ENCODE data around the gene ABHD12.
"Not testable (repeated sequence)": the region's sequence is repeated elsewhere in the genome, so short reads cannot be mapped to it uniquely, and the experiment has no call there.

Gene ABHD12

DNA sequence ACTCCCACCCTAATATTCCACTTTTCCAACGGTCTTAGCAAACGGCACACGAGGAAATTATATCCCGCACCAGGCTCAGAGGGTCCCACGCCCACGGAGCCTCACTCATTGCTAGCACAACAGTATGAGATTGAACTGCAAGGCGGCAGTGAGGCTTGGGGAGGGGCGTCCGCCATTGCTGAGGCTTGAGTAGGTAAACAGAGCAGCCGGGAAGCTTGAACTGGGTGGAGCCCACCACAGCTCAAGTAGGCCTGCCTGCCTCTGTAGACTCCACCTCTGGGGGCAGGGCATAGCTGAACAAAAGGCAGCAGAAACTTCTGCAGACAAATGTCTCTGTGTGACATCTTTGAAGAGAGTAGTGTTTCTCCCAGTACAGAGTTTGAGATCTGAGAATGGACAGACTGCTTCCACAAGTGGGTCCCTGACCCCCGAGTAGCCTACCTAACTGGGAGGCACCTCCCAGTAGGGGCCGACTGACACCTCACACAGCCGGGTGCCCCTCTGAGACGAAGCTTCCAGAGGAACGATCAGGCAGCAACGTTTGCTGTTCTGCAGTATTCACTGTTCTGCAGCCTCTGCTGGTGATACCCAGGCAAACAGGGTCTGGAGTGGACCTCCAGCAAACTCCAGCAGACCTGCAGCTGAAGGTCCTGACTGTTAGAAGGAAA is 129.7 kb downstream of the ABHD12 start:
- Mint-ChIP-seq H3K4me3 (peak overlapping the region; percentile 23), H3K36me3 (peaks cover 18% of the 10 kb centered on the region), H3K4me1 (peaks cover 46% of the 10 kb centered on the region)
- H3K9me3 Mint-ChIP-seq, H3K27ac Mint-ChIP-seq, H3K27me3 Mint-ChIP-seq: not testable (repeated sequence)

DNA sequence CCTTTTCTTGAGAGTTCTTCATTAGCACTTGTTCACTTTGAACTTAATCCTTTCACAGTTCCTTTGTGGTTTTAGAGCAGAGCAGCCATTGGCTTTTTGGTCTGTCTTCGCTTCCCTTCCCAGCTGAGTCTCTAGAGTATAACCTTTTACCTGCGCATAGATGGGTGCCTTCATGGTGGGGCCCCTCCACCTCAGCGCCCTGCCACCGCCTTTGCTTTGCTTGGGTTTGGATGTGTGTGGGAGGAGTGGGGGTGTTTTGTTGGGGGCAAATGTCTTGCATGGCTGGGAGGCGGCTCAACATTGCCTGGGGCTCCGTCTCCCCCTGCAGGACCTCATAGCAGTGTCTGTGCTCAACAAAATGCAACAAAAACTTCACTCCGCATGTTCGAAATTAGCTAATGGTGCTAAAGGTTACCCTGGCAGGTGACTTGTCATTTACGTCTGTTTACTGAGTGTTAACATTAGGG is 130.8 kb downstream of the ABHD12 start:
- Mint-ChIP-seq H3K9me3 (peaks cover 4% of the 10 kb centered on the region), H3K36me3 (peaks cover 18% of the 10 kb centered on the region), H3K27ac (peak overlapping the region; percentile 73), H3K27me3 (no peaks in the 10 kb centered on the region), H3K4me1 (peaks cover 47% of the 10 kb centered on the region), H3K4me3 (peak overlapping the region; percentile 31)

DNA sequence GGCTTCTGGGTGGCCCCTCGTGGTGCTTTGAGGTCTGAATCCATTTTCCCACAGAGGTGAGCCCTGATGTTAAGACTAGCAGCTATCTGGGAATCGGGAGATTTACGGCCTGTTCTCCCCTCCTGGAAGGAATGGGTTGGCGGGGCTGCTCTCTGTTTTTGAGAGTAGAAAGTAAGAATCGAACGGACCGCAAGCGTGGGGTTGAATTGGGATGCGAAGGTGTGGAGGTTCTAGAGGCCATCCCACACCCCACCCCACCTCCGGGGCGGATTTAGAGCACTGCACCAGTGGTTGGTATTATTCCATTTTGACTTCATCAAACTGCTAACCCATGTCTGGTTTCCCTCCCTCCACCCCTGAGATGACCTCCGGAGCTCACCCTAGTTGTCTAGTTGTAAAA is 131.3 kb downstream of the ABHD12 start:
- peak overlapping the region; percentile 12 for H3K4me3 Mint-ChIP-seq
- peaks cover 4% of the 10 kb centered on the region for H3K9me3 Mint-ChIP-seq
- H3K36me3 Mint-ChIP-seq, result peaks cover 18% of the 10 kb centered on the region
- H3K4me1 Mint-ChIP-seq, result peaks cover 47% of the 10 kb centered on the region
- no peaks in the 10 kb centered on the region for H3K27me3 Mint-ChIP-seq
- peak overlapping the region; percentile 73 for H3K27ac Mint-ChIP-seq

DNA sequence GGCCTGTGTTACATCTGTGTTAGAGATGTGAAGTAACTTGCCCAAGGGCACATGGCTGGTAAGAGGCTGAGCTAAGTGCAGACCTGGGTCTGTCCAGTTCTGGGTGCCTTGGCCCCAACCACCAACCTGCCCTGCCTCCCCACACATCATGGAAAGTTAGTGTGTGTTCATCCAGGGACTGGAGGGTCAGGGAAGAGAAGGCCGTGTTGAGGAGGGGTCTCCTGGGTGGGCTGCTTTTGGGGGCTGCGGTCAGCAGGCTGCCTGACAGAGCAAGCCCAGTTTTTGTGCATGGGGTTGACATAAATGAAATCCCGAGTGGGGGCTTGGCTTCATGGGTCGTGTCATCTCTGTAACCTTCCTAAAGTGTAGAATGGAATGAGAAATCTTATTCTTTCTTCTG is 131.8 kb downstream of the ABHD12 start:
- Mint-ChIP-seq H3K27me3 (no peaks in the 10 kb centered on the region), H3K4me1 (peaks cover 47% of the 10 kb centered on the region), H3K9me3 (peaks cover 4% of the 10 kb centered on the region), H3K4me3 (no peak overlapping the region), H3K36me3 (peaks cover 18% of the 10 kb centered on the region), H3K27ac (no peak overlapping the region)

DNA sequence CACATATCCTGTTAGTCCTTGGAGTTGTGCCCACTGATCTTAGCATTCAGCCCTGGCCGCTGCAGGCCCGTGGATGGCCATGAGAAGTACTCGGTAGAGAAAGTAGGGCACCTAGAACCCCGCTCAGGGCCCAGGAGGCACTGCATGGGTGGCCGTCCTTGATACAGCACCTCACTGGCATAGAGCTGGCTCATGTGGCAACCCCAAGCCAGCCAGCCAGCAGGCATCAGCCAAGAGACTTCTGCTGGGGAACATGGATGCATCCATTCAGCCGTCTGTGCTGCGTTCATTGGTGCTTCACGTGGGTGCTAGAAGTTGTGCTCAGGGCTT is 132.2 kb downstream of the ABHD12 start:
- peaks cover 20% of the 10 kb centered on the region for H3K36me3 Mint-ChIP-seq
- H3K4me3 Mint-ChIP-seq, result no peak overlapping the region
- no peaks in the 10 kb centered on the region for H3K27me3 Mint-ChIP-seq
- H3K4me1 Mint-ChIP-seq, result peaks cover 47% of the 10 kb centered on the region
- H3K27ac Mint-ChIP-seq, result no peak overlapping the region
- peaks cover 4% of the 10 kb centered on the region for H3K9me3 Mint-ChIP-seq

DNA sequence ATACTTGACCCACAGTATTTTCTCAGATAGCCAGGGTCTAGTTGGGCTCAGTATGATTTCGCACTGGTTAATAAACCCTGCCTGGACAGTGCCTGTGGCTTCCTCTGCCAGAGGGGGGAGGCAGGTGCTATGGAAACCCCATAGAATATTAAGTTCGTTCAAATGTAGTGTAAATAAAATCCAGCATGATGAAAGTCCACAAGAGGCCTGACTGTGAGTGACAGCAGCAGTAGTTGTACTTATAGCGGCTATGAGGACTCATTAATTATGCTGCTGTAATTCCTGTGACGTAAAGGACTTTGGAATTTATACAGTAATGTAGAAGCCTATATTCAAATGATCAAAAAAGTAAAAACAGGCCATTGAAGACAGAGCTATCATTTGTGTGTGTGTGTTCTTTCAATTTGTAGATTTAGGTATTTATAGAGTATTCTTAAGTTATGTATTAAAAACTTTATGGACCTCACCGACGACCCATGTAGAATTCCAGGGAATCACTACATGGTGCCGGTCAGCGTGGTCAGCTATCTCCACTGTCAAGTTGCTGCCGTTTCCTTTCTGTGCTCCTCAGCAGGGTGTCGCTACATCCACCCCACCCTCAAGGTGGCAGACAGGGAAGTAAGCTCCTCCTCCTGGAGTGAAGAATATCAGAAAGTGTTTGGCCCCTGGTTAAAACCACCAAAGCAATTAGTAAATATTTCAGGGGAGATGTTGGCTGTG is 132.7 kb downstream of the ABHD12 start:
- Mint-ChIP-seq H3K4me3 (no peak overlapping the region), H3K27ac (no peak overlapping the region), H3K36me3 (peaks cover 17% of the 10 kb centered on the region), H3K9me3 (peaks cover under 1% of the 10 kb centered on the region), H3K27me3 (no peaks in the 10 kb centered on the region), H3K4me1 (peaks cover 49% of the 10 kb centered on the region)

DNA sequence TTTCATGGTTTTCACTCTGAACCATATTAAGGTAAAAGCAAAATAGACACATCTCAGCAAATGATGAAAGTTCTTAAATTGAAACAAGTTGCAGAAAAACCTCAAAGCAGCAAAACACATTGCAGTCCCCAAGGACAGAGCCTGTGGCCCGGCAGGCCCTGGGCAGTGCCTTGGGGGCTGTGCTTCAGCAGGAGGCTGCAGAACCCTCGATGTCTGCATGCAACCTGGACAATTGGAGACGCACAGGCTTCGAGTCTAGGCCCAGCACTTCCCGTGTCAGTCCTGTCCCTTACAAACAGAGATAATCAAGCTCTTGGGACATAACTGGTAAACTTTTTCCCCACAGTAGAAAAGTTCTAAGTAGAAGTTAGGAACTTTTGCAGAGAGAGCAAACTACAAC is 133.5 kb downstream of the ABHD12 start:
- Mint-ChIP-seq H3K4me1 (peaks cover 56% of the 10 kb centered on the region), H3K4me3 (no peak overlapping the region), H3K27ac (peak overlapping the region; percentile 23), H3K27me3 (no peaks in the 10 kb centered on the region), H3K9me3 (no peaks in the 10 kb centered on the region), H3K36me3 (peaks cover 13% of the 10 kb centered on the region)

DNA sequence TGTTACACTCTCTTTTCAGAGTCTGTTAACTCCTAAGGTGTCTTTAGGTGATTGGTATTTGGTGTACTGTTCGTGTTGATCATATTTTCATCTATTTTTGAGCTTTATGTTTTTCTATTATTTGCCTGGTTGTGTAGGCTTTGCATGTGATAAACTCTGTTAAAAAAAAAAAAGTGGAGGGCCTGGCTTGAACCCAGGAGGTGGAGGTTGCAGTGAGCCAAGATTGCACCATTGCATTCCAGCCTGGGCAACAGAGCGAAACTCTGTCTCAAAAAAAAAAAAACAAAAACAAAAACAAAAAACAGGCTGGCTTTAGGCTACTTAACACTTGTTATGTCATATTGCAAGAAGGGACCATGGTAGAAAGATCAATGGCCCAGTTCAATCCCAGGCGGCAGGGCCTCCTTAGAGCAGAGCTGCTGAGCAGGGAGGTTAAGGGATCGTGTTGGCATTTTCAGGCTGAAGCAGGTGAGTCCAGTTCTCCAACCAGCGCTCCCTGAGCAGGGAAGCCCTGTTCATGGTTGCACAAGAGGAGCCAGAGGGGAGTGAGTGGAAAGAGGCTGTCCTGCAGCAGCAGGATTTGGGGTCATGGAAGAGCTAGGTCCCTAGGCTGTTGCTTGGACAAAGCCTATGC is 134.3 kb downstream of the ABHD12 start:
- Mint-ChIP-seq H3K4me1 (peaks cover 58% of the 10 kb centered on the region), H3K27me3 (no peaks in the 10 kb centered on the region), H3K4me3 (no peak overlapping the region), H3K9me3 (no peaks in the 10 kb centered on the region), H3K36me3 (peaks cover 8% of the 10 kb centered on the region), H3K27ac (no peak overlapping the region)

DNA sequence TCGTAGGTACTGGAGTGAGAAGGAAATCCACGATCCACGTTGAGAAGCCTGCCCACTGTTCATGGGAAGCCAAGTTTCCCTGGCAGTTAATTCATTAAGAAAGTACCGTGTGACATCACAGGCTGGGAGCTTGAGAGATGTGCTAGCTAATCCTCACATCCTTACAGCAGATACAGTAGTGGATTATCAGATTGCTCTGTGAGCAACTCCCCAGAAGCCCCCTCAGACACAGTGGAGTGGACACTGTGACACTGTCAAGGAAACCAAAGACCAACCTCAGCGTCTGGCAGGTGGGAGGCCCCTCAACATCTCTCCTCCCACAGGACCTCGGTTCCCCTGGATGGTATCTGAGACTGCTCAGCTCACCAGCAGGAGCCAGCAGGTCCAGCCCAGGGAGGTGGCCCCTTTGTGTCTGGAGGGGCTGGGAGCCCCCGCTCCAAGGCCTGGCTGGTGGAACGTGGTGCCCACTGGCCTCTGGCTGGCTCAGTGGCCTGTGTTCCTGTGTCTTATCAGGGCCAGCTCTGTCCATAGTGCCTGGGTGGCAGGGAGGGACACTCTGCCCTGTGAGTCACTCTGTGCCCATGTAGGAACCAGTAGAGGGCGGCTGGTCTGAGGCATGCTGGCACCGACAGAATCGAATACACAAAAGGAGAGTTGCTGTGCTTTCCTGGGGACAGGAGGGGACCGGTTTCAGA is 135.5 kb downstream of the ABHD12 start:
- Mint-ChIP-seq H3K36me3 (peaks cover 3% of the 10 kb centered on the region), H3K27ac (no peak overlapping the region), H3K4me3 (no peak overlapping the region), H3K4me1 (peaks cover 62% of the 10 kb centered on the region), H3K9me3 (no peaks in the 10 kb centered on the region), H3K27me3 (no peaks in the 10 kb centered on the region)

DNA sequence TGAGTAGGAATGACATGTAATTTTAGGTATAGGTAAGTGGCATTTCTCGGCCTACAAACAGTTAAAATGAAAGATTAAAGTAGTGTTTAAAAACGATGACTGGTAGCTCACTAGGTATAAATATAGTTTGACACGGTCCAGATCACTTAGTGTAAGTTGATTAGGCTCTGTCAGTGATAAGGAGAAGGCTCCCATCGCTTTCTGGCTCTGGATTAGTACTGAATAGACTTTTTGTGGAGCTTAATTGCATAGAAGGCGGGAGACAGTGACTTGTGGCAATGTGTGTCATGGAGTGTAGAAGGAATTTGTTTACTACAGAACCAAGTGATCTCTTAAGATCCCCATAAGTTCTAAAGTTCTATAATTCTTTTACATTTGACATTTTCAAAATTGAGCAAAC is 136.1 kb downstream of the ABHD12 start:
- Mint-ChIP-seq H3K9me3 (no peaks in the 10 kb centered on the region), H3K27ac (peak overlapping the region; percentile 55), H3K27me3 (no peaks in the 10 kb centered on the region), H3K4me1 (peaks cover 60% of the 10 kb centered on the region), H3K36me3 (peaks cover 2% of the 10 kb centered on the region), H3K4me3 (no peak overlapping the region)

DNA sequence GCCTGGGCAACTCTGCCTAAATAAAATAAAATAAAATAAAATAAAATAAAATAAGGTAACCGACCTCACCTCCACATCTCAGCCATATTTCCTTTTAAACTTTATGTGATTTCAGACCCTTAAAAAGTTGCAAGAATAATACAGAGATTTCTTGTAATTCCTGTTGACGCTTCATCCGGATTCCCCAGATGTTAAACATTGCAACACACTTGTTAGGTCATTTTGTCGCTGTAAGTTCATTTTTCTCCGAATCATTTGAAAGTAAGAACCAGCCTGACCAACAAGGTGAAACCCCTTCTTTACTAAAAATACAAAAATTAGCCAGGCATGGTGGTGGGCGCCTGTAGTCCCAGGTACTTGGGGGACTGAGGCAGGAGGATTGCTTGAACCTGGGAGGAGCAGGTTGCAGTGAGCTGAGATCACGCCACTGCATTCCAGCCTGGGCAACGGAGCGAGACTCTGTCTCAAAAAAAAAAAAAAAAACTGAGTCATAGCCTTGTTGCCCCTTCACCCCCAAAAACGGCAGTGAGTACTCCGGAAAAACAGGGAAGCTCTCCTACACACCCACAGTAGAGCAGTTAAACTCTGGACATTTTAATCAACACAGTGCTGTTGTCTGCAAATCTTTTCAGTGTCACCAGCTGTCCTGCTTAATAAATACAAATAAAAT is 136.9 kb downstream of the ABHD12 start:
- Mint-ChIP-seq H3K4me1 (peaks cover 60% of the 10 kb centered on the region), H3K27me3 (no peaks in the 10 kb centered on the region)

DNA sequence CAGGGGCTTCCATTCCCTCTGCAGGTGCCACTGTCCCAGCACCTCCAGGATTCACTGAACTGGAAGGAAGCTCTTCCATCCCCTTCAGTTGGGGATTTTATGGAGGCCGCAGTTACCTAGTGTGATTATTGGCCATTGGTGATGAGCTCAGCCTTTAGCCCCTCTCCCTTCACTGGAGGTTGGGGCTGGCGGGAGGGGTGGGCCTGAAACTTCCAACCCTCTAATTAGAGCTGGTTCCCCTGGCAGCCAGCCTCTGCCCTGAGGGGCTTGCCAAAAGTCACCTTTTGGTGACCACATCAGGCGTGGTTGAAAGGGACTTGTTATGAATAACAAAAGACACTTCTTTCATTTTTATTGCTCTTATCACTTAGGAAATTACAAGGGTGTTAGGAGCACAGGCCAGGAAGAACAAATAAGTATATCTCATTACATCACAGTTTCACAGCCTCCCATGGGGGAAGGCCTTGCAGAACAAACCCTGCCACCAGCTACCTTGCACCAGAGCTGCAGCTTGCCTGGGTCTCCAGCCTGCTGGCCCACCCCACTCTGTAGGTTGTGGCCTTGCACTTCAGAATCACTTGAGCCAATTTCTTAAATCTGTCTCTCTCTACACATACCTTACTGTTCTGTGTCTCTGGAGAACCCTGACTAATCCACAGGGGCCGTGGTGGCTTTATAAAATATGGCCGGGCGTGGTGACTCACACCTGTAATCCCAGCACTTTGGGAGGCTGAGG is 137.8 kb downstream of the ABHD12 start:
- Mint-ChIP-seq H3K9me3 (no peaks in the 10 kb centered on the region), H3K27ac (no peak overlapping the region), H3K27me3 (no peaks in the 10 kb centered on the region), H3K36me3 (peaks cover 3% of the 10 kb centered on the region), H3K4me1 (peaks cover 55% of the 10 kb centered on the region), H3K4me3 (no peak overlapping the region)

More for the DNA sequence above, 136.9 kb downstream of the ABHD12 start:
- H3K9me3 Mint-ChIP-seq, result no peaks in the 10 kb centered on the region
- no peak overlapping the region for H3K4me3 Mint-ChIP-seq
- no peak overlapping the region for H3K27ac Mint-ChIP-seq
- H3K36me3 Mint-ChIP-seq, result peaks cover 3% of the 10 kb centered on the region

DNA sequence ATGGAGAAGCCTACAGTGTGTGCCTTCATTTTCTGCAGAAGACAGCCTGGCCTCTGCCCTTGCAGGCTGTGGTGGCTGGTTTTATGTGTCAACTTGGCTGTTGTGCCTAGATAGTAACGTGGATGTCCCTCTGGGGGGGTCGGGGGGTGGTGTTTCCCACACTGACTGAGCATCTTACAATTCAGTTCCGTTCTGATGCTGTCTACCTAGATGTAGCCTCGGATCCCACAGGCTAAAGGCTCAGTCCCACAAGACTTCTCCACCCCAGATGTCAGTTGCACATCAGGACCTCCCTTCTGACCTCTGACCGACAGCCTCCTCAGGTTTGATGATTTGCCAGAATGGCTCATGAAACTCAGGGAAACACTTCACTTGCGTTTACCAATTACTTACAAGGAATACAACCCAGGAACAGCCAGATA is 138.4 kb downstream of the ABHD12 start:
- Mint-ChIP-seq H3K27me3 (no peaks in the 10 kb centered on the region), H3K4me1 (peaks cover 51% of the 10 kb centered on the region), H3K36me3 (peaks cover 3% of the 10 kb centered on the region), H3K27ac (no peak overlapping the region), H3K9me3 (no peaks in the 10 kb centered on the region), H3K4me3 (no peak overlapping the region)

DNA sequence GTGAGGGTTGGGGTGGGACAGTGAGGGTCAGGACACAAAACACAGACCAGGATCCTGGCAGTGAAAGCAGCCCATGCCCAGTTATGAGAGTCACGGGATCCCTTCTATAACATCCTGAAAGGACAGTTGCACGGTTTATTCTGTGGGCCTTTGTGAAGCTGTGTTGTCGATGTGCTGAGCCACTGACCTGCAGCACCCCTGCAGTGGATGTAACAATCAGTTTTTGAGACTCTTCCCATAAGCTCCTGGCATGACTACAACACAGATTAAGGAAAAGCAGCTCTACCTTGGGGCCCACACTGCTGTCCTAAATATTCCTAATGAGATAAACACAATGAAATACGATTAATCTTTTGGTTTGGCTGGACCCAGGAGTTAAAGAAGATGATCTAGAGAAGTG is 139.1 kb downstream of the ABHD12 start:
- H3K27ac Mint-ChIP-seq, result no peak overlapping the region
- peaks cover 3% of the 10 kb centered on the region for H3K36me3 Mint-ChIP-seq
- no peaks in the 10 kb centered on the region for H3K9me3 Mint-ChIP-seq
- peaks cover 54% of the 10 kb centered on the region for H3K4me1 Mint-ChIP-seq
- H3K27me3 Mint-ChIP-seq, result no peaks in the 10 kb centered on the region
- no peak overlapping the region for H3K4me3 Mint-ChIP-seq

DNA sequence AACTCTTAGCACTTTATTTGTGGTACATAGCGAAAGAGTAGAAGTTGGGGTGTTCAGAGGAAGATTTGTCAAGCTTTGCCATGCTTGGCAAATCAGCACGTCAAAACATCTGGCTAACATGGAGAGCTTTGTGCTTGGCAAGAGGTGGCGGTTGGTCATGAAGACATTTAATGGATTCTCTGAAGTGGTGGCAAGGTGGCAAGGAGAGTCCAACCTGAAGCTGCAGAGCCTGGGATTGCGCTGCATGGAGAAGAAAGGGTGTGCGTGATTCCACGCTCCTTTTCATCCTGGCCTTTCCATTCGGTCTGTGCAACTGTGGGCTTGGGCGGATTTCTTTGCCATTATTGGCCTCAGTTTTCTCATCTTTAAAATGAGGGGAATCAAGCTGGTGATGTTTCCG is 139.6 kb downstream of the ABHD12 start:
- peaks cover 3% of the 10 kb centered on the region for H3K36me3 Mint-ChIP-seq
- H3K4me1 Mint-ChIP-seq, result peaks cover 57% of the 10 kb centered on the region
- peak overlapping the region; percentile 82 for H3K27ac Mint-ChIP-seq
- no peaks in the 10 kb centered on the region for H3K27me3 Mint-ChIP-seq
- peak overlapping the region; percentile 7 for H3K4me3 Mint-ChIP-seq
- H3K9me3 Mint-ChIP-seq, result no peaks in the 10 kb centered on the region

Measured in activated naive CD4-positive, alpha-beta T cell treated with anti-CD3 and anti-CD28 coated beads, Interleukin-2, amount 50 U/mL, for 24 hours (primary cell).